ENCODE data around the gene ADCK1. TPM values are rescaled to one million over a fixed set of nuclear protein-coding genes. Genes with fewer than 3 reads are reported as not detected.

Gene ADCK1
- total RNA-seq, 1 experiment from 2014 or later, result 19.0 TPM

- TF ChIP-seq EZH2 (IDR thresholded peaks at IDR 0.05; ENCODE audit: low read depth) (no peak), CTCF (conservative IDR thresholded peaks at IDR 0.05) (no peak)
- Histone ChIP-seq H3K36me3 (ENCODE audit: low read depth) (no peaks in the 10 kb centered on the region), H3K27me3 (ENCODE audit: insufficient read depth, low read depth) (peaks cover 31% of the 10 kb centered on the region), H3K9me2 (ENCODE audit: insufficient read depth) (no peaks in the 10 kb centered on the region), H3K4me3 (no peak overlapping the region), H3K4me2 (no peak overlapping the region), H2AFZ (no peak overlapping the region), H3K9me3 (ENCODE audit: insufficient read depth, low read depth) (no peaks in the 10 kb centered on the region), H3K27ac (no peak overlapping the region), H3K4me1 (replicated peaks; ENCODE audit: insufficient read depth) (no peaks in the 10 kb centered on the region), H3K79me2 (ENCODE audit: low read depth) (no peaks in the 10 kb centered on the region), H4K20me1 (ENCODE audit: insufficient read depth) (no peaks in the 10 kb centered on the region), H3F3A (ENCODE audit: insufficient read depth, low read depth) (no peaks in the 10 kb centered on the region)
- POLR2A ChIA-PET (ENCODE audit: unreplicated experiment), result no interaction called here
- DNase-seq, result no peak
- intact Hi-C loops (cut with micrococcal nuclease; ENCODE audit: unreplicated experiment), result loop anchor here (10.0 kb wide), 1 partner anchor 310 kb away; no protein-coding TSS in a partner anchor
- CTCF ChIA-PET, result no interaction called here
- BruUV-seq (replicated peaks), result no TSS peak
Measured at GRCh38 chr14:77965050-77965449, 165.1 kb downstream of the ADCK1 start.

- Histone ChIP-seq H3K4me2 (no peak overlapping the region), H3K27me3 (ENCODE audit: insufficient read depth, low read depth) (peaks cover 41% of the 10 kb centered on the region), H3K9me3 (ENCODE audit: insufficient read depth, low read depth) (no peaks in the 10 kb centered on the region), H4K20me1 (ENCODE audit: insufficient read depth) (no peaks in the 10 kb centered on the region), H3F3A (ENCODE audit: insufficient read depth, low read depth) (no peaks in the 10 kb centered on the region), H3K79me2 (ENCODE audit: low read depth) (no peaks in the 10 kb centered on the region), H2AFZ (no peak overlapping the region), H3K4me3 (no peak overlapping the region), H3K27ac (no peak overlapping the region), H3K4me1 (replicated peaks; ENCODE audit: insufficient read depth) (no peaks in the 10 kb centered on the region), H3K36me3 (ENCODE audit: low read depth) (no peaks in the 10 kb centered on the region), H3K9me2 (ENCODE audit: insufficient read depth) (no peaks in the 10 kb centered on the region)
- no peak for DNase-seq
- no peak for TF ChIP-seq EZH2 (IDR thresholded peaks at IDR 0.05; ENCODE audit: low read depth)
- TF ChIP-seq CTCF (conservative IDR thresholded peaks at IDR 0.05), result no peak
- ChIA-PET CTCF (interaction anchor here (0.6 kb wide), 1 partner anchor 503 kb away, joined by 4 read pairs; no protein-coding TSS in a partner anchor), POLR2A (ENCODE audit: unreplicated experiment) (no interaction called here)
- intact Hi-C loops (cut with micrococcal nuclease; ENCODE audit: unreplicated experiment), result loop anchor here (10.0 kb wide), 1 partner anchor 311 kb away; no protein-coding TSS in a partner anchor
- BruUV-seq (replicated peaks), result no TSS peak
Measured at GRCh38 chr14:77965919-77966435, 166.1 kb downstream of the ADCK1 start.

GRCh38 chr14:77967110-77967509 is 167.2 kb downstream of the ADCK1 start:
- DNase-seq, result no peak
- peaks cover 52% of the 10 kb centered on the region for H3K27me3 ChIP-seq (ENCODE audit: insufficient read depth, low read depth)
- no peaks in the 10 kb centered on the region for H3F3A ChIP-seq (ENCODE audit: insufficient read depth, low read depth)
- H3K79me2 ChIP-seq (ENCODE audit: low read depth), result no peaks in the 10 kb centered on the region
- no peaks in the 10 kb centered on the region for H3K4me1 ChIP-seq (replicated peaks; ENCODE audit: insufficient read depth)
- H2AFZ ChIP-seq, result no peak overlapping the region
- intact Hi-C loops (cut with micrococcal nuclease; ENCODE audit: unreplicated experiment), result loop anchor here (10.0 kb wide), 1 partner anchor 312 kb away; no protein-coding TSS in a partner anchor
- no TSS peak for BruUV-seq (replicated peaks)
- CTCF ChIA-PET, result no interaction called here
- H3K27ac ChIP-seq, result no peak overlapping the region
- no peak overlapping the region for H3K4me3 ChIP-seq
- H3K4me2 ChIP-seq, result no peak overlapping the region
- TF ChIP-seq CTCF (conservative IDR thresholded peaks at IDR 0.05) (no peak), EZH2 (IDR thresholded peaks at IDR 0.05; ENCODE audit: low read depth) (no peak)
- POLR2A ChIA-PET (ENCODE audit: unreplicated experiment), result no interaction called here
- no peaks in the 10 kb centered on the region for H3K9me3 ChIP-seq (ENCODE audit: insufficient read depth, low read depth)
- H4K20me1 ChIP-seq (ENCODE audit: insufficient read depth), result no peaks in the 10 kb centered on the region
- H3K9me2 ChIP-seq (ENCODE audit: insufficient read depth), result no peaks in the 10 kb centered on the region
- no peaks in the 10 kb centered on the region for H3K36me3 ChIP-seq (ENCODE audit: low read depth)

Measured in PC-9 (cell line).